Gastrocnemius medialis (tissue), 4 donors: ENCODE data around the gene GGA1. TPM values are rescaled to one million over a fixed set of nuclear protein-coding genes. Genes with fewer than 3 reads are reported as not detected.

Source experiments
- ATAC-seq, 2 donors: fragments of 150-250 bp; one replicate each; pipeline ENCODE4 v1.9.1; 2016
- DNase-seq, 2 donors: peaks; one replicate each; pipeline ENCODE4 v3.0.0-alpha.2; 2019
- H3K27ac ChIP-seq, 4 donors: fragments of 200-600 bp; sonication (generic); 1 replicate in 1 of 4; 2 replicates in 3 of 4; pipeline ENCODE4 v1.5.1; 2016 to 2018; ENCODE audit warnings: mild to moderate bottlenecking in 2 of 4, moderate library complexity in 1 of 4
- H3K27me3 ChIP-seq, 3 donors: fragments of 200-600 bp; sonication (generic) in 2 of 3; 1 replicate in 1 of 3; 2 replicates in 2 of 3; pipeline versions ENCODE4 v1.5.1 to v1.6.0; 2016 to 2019; ENCODE audit warnings: mild to moderate bottlenecking in 1 of 3, moderate library complexity in 1 of 3
- H3K36me3 ChIP-seq, 2 donors: fragments of 200-600 bp; sonication (generic) in 1 of 2; one replicate each; pipeline ENCODE4 v1.5.1; 2017 to 2018
- H3K4me1 ChIP-seq, 2 donors: fragments of 200-600 bp; sonication (generic) in 1 of 2; one replicate each; pipeline ENCODE4 v1.5.1; 2016 to 2017; ENCODE audit warnings: mild to moderate bottlenecking in 2 of 2
- H3K4me3 ChIP-seq, 4 donors: fragments of 200-600 bp; sonication (generic) in 3 of 4; 1 replicate in 1 of 4; 2 replicates in 3 of 4; pipeline ENCODE4 v1.5.1; 2016 to 2019; ENCODE audit warnings: mild to moderate bottlenecking in 2 of 4
- H3K9me3 ChIP-seq, 3 donors: fragments of 200-600 bp; sonication (generic) in 2 of 3; 1 replicate in 1 of 3; 2 replicates in 2 of 3; pipeline ENCODE4 v1.5.1; 2016 to 2019
- POLR2A ChIP-seq, 2 donors: fragments of 450-650 bp; IDR thresholded peaks; one replicate each; pipeline ENCODE4 v1.6.1; 2017; ENCODE audit warnings: antibody characterized with exemption in 2 of 2, mild to moderate bottlenecking in 2 of 2, moderate library complexity in 2 of 2
- in situ Hi-C, 4 donors: fragments of 200-750 bp; cut with MboI; loops; one replicate each; pipeline versions ENCODE4 v1.15.0 to v1.8.0; 2017; ENCODE audit warnings: low sequenced_read_pairs in 4 of 4
- intact Hi-C: fragments of 100-400 bp; cut with DNase I; formaldehyde crosslinking; loops from one replicate; pipeline ENCODE4 v1.15.1; 2023; ENCODE audit warnings: low total_unique reads
- total RNA-seq, 4 donors: library from RNA; depleted of rRNA; stranded (reverse); fragments of >200 nt; gene quantifications; one replicate each; pipeline versions ENCODE4 v1.1.0 to v1.2.3, GENCODE V29; 2016
- TF ChIP-seq, protein P1 (sequence below), 5 experiments: fragments of 450-650 bp in 3 of 5; fragments of 200-600 bp in 2 of 5; sonication (generic) in 2 of 5; IDR thresholded peaks in 4 of 5; conservative IDR thresholded peaks in 1 of 5; 1 replicate in 4 of 5; 2 replicates in 1 of 5; pipeline ENCODE4 v1.5.1; 2016 to 2019; ENCODE audit warnings: antibody characterized with exemption in 5 of 5, mild to moderate bottlenecking in 3 of 5, moderate library complexity in 3 of 5

GGA1 gene
- total RNA-seq, 4 donors from 2014 or later: 39.0 to 48.8 (median 45.0) TPM

DNA sequence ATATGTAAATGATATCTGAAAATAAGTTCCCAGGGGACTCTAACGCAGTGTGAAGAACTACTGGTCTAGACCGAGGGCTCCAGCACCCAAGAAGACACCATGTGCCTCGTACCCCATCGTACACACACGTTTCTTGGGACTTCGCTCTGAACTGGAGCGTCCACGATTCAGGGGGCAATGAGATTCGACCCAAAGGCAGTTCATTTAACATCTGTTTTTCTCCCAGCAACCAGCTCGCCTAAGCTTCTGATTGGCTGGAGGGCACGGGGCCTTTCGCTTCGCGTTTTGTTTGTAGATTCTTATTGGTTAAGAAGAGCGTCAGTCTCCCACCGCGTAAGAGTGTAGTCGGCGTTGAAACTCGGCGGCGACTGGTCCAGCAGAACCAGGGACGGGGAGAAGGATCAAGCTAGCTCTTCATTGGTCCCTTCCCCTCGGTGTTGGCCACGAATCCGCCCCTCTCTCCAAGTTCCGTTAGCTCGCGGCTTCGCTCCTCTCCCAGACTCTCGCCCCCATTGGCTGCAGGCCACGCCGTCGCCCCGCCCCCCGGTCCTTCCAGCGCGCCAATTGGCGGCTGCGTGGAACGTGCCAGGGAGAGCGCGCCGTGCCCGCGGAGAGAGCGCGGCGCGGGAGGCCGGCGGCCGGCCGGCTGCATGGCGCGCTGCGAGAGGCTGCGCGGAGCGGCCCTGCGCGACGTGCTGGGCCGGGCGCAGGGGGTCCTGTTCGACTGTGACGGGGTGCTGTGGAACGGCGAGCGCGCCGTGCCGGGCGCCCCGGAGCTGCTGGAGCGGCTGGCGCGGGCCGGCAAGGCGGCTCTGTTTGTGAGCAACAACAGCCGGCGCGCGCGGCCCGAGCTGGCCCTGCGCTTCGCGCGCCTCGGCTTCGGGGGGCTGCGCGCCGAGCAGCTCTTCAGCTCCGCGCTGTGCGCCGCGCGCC lies 49.8 kb downstream of the GGA1 start, which contains the start of gene PDXP:
TSS of gene PDXP (plus strand) at position 591 of the 933 bp plus-strand sequence. CDS start at position 651, 60 bp downstream.
- H3K36me3 ChIP-seq: no peaks in the 10 kb centered on the region
- peak within 1 kb of the TSS; percentile 81 to 88 (median 86) for H3K27ac ChIP-seq
- H3K4me1 ChIP-seq: peaks cover 35 to 39% of the 10 kb centered on the region in 2 donors
- peak; percentile 90 to 94 for TF ChIP-seq POLR2A (IDR thresholded peaks at IDR 0.05)
- TF ChIP-seq, protein P1, sequence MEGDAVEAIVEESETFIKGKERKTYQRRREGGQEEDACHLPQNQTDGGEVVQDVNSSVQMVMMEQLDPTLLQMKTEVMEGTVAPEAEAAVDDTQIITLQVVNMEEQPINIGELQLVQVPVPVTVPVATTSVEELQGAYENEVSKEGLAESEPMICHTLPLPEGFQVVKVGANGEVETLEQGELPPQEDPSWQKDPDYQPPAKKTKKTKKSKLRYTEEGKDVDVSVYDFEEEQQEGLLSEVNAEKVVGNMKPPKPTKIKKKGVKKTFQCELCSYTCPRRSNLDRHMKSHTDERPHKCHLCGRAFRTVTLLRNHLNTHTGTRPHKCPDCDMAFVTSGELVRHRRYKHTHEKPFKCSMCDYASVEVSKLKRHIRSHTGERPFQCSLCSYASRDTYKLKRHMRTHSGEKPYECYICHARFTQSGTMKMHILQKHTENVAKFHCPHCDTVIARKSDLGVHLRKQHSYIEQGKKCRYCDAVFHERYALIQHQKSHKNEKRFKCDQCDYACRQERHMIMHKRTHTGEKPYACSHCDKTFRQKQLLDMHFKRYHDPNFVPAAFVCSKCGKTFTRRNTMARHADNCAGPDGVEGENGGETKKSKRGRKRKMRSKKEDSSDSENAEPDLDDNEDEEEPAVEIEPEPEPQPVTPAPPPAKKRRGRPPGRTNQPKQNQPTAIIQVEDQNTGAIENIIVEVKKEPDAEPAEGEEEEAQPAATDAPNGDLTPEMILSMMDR (IDR thresholded peaks at IDR 0.05 in 4 of 5, conservative IDR thresholded peaks at IDR 0.05 in 1 of 5): peak in 1 of 5 experiments; percentile 14
- intact Hi-C loops: loop anchor here (1.0 to 5.0 kb wide), 2 partner anchors 17 to 89 kb away; partner anchors contain the start of gene LGALS1
- peak; percentile 100 for DNase-seq
- H3K27me3 ChIP-seq: no peaks in the 10 kb centered on the region
- in situ Hi-C loops: no loop called here
- peak; percentile 97 to 99 for ATAC-seq
- no peaks in the 10 kb centered on the region for H3K9me3 ChIP-seq
- H3K4me3 ChIP-seq: peak within 1 kb of the TSS; percentile 57 to 65 (median 63)

GRCh38 chr22:37659066-37659896 lies 50.6 kb downstream of the GGA1 start:
- H3K4me3 ChIP-seq: peak overlapping the region; percentile 57 to 65 (median 60)
- H3K27ac ChIP-seq: peak overlapping the region; percentile 74 to 81 (median 76)
- TF ChIP-seq POLR2A (IDR thresholded peaks at IDR 0.05): no peak
- TF ChIP-seq, protein P1 (IDR thresholded peaks at IDR 0.05 in 4 of 5, conservative IDR thresholded peaks at IDR 0.05 in 1 of 5): no peak
- ATAC-seq (peak in 1 of 2 donors; percentile 3), DNase-seq (no peak)
- H3K36me3 ChIP-seq: no peaks in the 10 kb centered on the region
- no peaks in the 10 kb centered on the region for H3K9me3 ChIP-seq
- H3K4me1 ChIP-seq: peaks cover 35 to 42% of the 10 kb centered on the region in 2 donors
- intact Hi-C loops: loop anchor here (5.0 kb wide), 1 partner anchor 88 kb away; no protein-coding TSS in a partner anchor
- in situ Hi-C loops: no loop called here
- no peaks in the 10 kb centered on the region for H3K27me3 ChIP-seq

- intact Hi-C loops (loop anchor here (5.0 kb wide), 1 partner anchor 87 kb away; no protein-coding TSS in a partner anchor), in situ Hi-C loops (no loop called here)
- H3K27ac ChIP-seq: peak overlapping the region; percentile 72 to 81 (median 74)
- TF ChIP-seq, protein P1 (IDR thresholded peaks at IDR 0.05 in 4 of 5, conservative IDR thresholded peaks at IDR 0.05 in 1 of 5): no peak
- TF ChIP-seq POLR2A (IDR thresholded peaks at IDR 0.05): no peak
- ATAC-seq: no peak
- peak overlapping the region in 3 of 4 donors; percentile 57 to 65 (median 63) for H3K4me3 ChIP-seq
- no peaks in the 10 kb centered on the region for H3K27me3 ChIP-seq
- no peaks in the 10 kb centered on the region for H3K9me3 ChIP-seq
- no peak for DNase-seq
- peaks cover 42 to 47% of the 10 kb centered on the region in 2 donors for H3K4me1 ChIP-seq
- H3K36me3 ChIP-seq: no peaks in the 10 kb centered on the region
Measured at GRCh38 chr22:37659897-37660708, 51.5 kb downstream of the GGA1 start.

DNA sequence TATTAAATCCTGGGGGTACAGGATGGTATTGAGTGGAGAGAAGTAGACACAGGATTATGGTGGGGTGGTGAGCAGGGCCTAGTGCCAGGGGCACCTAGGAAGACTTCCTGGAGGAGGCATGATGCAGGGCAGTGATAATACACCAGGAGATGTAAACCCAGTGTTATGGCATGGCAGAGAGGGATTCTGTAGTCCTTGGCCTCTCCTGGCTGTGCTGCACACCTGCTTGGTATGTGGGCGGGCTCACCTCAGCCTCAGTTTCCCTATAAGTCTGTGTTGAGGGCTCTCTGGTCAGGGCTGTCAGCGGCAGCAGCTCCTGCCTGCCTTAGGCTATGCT lies 52.0 kb downstream of the GGA1 start:
- H3K27ac ChIP-seq: peak overlapping the region; percentile 58 to 75 (median 73)
- H3K4me1 ChIP-seq: peaks cover 42 to 48% of the 10 kb centered on the region in 2 donors
- no peaks in the 10 kb centered on the region for H3K36me3 ChIP-seq
- intact Hi-C loops: no loop called here
- in situ Hi-C loops: no loop called here
- TF ChIP-seq POLR2A (IDR thresholded peaks at IDR 0.05): no peak
- TF ChIP-seq, protein P1 (IDR thresholded peaks at IDR 0.05 in 4 of 5, conservative IDR thresholded peaks at IDR 0.05 in 1 of 5): no peak
- H3K9me3 ChIP-seq: no peaks in the 10 kb centered on the region
- no peak overlapping the region for H3K4me3 ChIP-seq
- DNase-seq: no peak
- H3K27me3 ChIP-seq: no peaks in the 10 kb centered on the region
- ATAC-seq: no peak
